ENCODE data around the gene B4GAT1. TPM values are rescaled to one million over a fixed set of nuclear protein-coding genes. Genes with fewer than 3 reads are reported as not detected.

Gene B4GAT1
- total and polyA plus RNA-seq, 9 of the 15 experiments (the other 6 are each of a cell fraction or from before 2014, with no cell fraction given), result 0.86 to 9.5 (median 3.8) TPM

GRCh38 chr11:66347425-66348276, at the start of gene B4GAT1 (continued):
- no peak for TF ChIP-seq ZFP91 (CRISPR knock-in tag; IDR thresholded peaks at IDR 0.05)
- TF ChIP-seq U2AF1 (optimal IDR thresholded peaks at IDR 0.05; ENCODE audit: low read depth, low read length), result no peak
- no peak for TF ChIP-seq BCLAF1 (IDR thresholded peaks at IDR 0.05; ENCODE audit: borderline replicate concordance in 1 of 2, control insufficient read depth in 1 of 2, low read depth in 2 of 2, low read length in 1 of 2)
- TF ChIP-seq ZZZ3 (IDR thresholded peaks at IDR 0.05), result no peak
- TF ChIP-seq OTX1 (CRISPR knock-in tag; IDR thresholded peaks at IDR 0.05), result no peak
- no peak for TF ChIP-seq NCOA4 (IDR thresholded peaks at IDR 0.05; ENCODE audit: partially characterized antibody)
- no peak for TF ChIP-seq ZNF134 (CRISPR knock-in tag; conservative IDR thresholded peaks at IDR 0.05)
- no peak for TF ChIP-seq HDAC8 (tag; IDR thresholded peaks at IDR 0.05)
- no peak for TF ChIP-seq ZNF24 (IDR thresholded peaks at IDR 0.05)
- peak; percentile 93 for TF ChIP-seq SP1 (CRISPR knock-in tag; IDR thresholded peaks at IDR 0.05)
- no peak for TF ChIP-seq DACH1 (IDR thresholded peaks at IDR 0.05; ENCODE audit: partially characterized antibody)
- 0 out of 2 replicates have a peak, but pooled peaks have one; percentile 31 for TF ChIP-seq GABPA (tag; conservative IDR thresholded peaks at IDR 0.05; ENCODE audit: low read depth)
- peak; percentile 55 to 69 for TF ChIP-seq NRF1 (conservative IDR thresholded peaks at IDR 0.05 in 1 of 2, IDR thresholded peaks at IDR 0.05 in 1 of 2)
- TF ChIP-seq CGGBP1 (CRISPR knock-in tag; IDR thresholded peaks at IDR 0.05), result 0 out of 2 replicates have a peak, but pooled peaks have one; percentile 46
- TF ChIP-seq NONO (IDR thresholded peaks at IDR 0.05; ENCODE audit: low read depth in 2 of 2, low read length in 1 of 2), result no peak
- no peak for TF ChIP-seq ZBTB9 (CRISPR knock-in tag; IDR thresholded peaks at IDR 0.05)
- no peak for TF ChIP-seq E4F1 (CRISPR knock-in tag; IDR thresholded peaks at IDR 0.05; ENCODE audit: borderline replicate concordance)
- no peak for TF ChIP-seq RUNX1 (IDR thresholded peaks at IDR 0.05; ENCODE audit: low read depth)
